H1 (cell line): ENCODE data around the gene NME9.

ENCODE experiments used
- BCL11A ChIP-seq, 2 experiments: IDR thresholded peaks; one replicate each; pipeline ENCODE4 v1.6.1; 2011; ENCODE audit warnings: low read depth in 2 of 2, low read length in 2 of 2, mild to moderate bottlenecking in 2 of 2
- CREB1 ChIP-seq: IDR thresholded peaks from 2 replicates; pipeline ENCODE4 v1.6.1; 2012; ENCODE audit warnings: inconsistent platforms
- CTCF ChIP-seq, 3 experiments: IDR thresholded peaks; 1 replicate in 2 of 3; 2 replicates in 1 of 3; pipeline versions ENCODE4 v1.5.1 to v1.6.1; 2011; ENCODE audit warnings: low read length in 3 of 3, mild to moderate bottlenecking in 3 of 3, inconsistent platforms in 2 of 3, low read depth in 1 of 3, moderate library complexity in 1 of 3; ENCODE audit not compliant: insufficient read depth in 1 of 3; ENCODE audit errors: control extremely low read depth in 1 of 3
- E2F6 ChIP-seq: IDR thresholded peaks from 2 replicates; pipeline ENCODE4 v1.6.1; 2012; ENCODE audit warnings: inconsistent platforms
- EZH2 ChIP-seq: fragments of 200-600 bp; sonication (generic); IDR thresholded peaks from 2 replicates; pipeline ENCODE4 v1.7.1; 2012; ENCODE audit warnings: low read depth, mild to moderate bottlenecking, moderate library complexity, low read length, inconsistent platforms; ENCODE audit not compliant: severe bottlenecking
- JUND ChIP-seq: IDR thresholded peaks from 2 replicates; pipeline ENCODE4 v1.6.1; 2011; ENCODE audit warnings: mild to moderate bottlenecking, improper control_type of control experiment, low read length
- POLR2AphosphoS5 ChIP-seq: IDR thresholded peaks from 2 replicates; pipeline ENCODE4 v1.6.1; 2011; ENCODE audit warnings: low read depth, low read length
- RFX5 ChIP-seq: IDR thresholded peaks from 2 replicates; pipeline ENCODE4 v1.6.1; 2011; ENCODE audit warnings: low read depth, low read length, improper control_type of control experiment, borderline replicate concordance
- TF ChIP-seq, protein P1 (sequence below): IDR thresholded peaks from 2 replicates; pipeline ENCODE4 v1.6.1; 2011; ENCODE audit warnings: low read length, improper control_type of control experiment
- TF ChIP-seq, protein P2 (sequence below): IDR thresholded peaks from 2 replicates; pipeline ENCODE4 v1.6.1; 2011; ENCODE audit warnings: low read depth, mild to moderate bottlenecking, low read length; ENCODE audit not compliant: insufficient read depth

- TF ChIP-seq, protein P1, sequence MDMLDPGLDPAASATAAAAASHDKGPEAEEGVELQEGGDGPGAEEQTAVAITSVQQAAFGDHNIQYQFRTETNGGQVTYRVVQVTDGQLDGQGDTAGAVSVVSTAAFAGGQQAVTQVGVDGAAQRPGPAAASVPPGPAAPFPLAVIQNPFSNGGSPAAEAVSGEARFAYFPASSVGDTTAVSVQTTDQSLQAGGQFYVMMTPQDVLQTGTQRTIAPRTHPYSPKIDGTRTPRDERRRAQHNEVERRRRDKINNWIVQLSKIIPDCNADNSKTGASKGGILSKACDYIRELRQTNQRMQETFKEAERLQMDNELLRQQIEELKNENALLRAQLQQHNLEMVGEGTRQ, result no peak
- TF ChIP-seq CTCF (IDR thresholded peaks at IDR 0.05; ENCODE audit: control extremely low read depth in 1 of 3, insufficient read depth in 1 of 3, low read depth in 1 of 3, low read length in 3 of 3) (no peak), E2F6 (no peak), CREB1 (no peak), RFX5 (no peak), BCL11A (IDR thresholded peaks at IDR 0.05; ENCODE audit: low read depth in 2 of 2, low read length in 2 of 2) (no peak), POLR2AphosphoS5 (no peak), EZH2 (no peak), JUND (no peak)
- TF ChIP-seq, protein P2, sequence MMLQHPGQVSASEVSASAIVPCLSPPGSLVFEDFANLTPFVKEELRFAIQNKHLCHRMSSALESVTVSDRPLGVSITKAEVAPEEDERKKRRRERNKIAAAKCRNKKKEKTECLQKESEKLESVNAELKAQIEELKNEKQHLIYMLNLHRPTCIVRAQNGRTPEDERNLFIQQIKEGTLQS, result no peak
Measured at GRCh38 chr3:138284079-138284478, 45.6 kb downstream of the NME9 start.
